GM12872 (cell line): ENCODE measurements around the gene FAM120A.

Source experiments
- CTCF ChIP-seq: IDR thresholded peaks from 3 replicates; pipeline ENCODE4 v1.5.1; 2011; ENCODE audit warnings: low read depth, mild to moderate bottlenecking, low read length, moderate library complexity; ENCODE audit not compliant: insufficient read depth

FAM120A gene

GRCh38 chr9:93587651-93588347 lies 136.3 kb downstream of the FAM120A start:
- TF ChIP-seq CTCF = no peak

- TF ChIP-seq CTCF = no peak
These were observed 137.4 kb downstream of the FAM120A start for GRCh38 chr9:93588641-93589609.

GRCh38 chr9:93589688-93590087 lies 138.2 kb downstream of the FAM120A start:
- TF ChIP-seq CTCF = no peak

GRCh38 chr9:93590609-93591234 lies 139.2 kb downstream of the FAM120A start:
- TF ChIP-seq CTCF = no peak

GRCh38 chr9:93591301-93592007 lies 140.0 kb downstream of the FAM120A start:
- no peak for TF ChIP-seq CTCF

GRCh38 chr9:93592008-93592642 lies 140.6 kb downstream of the FAM120A start:
- TF ChIP-seq CTCF = no peak
